DND-41 (cell line): ENCODE measurements around the gene ZNF827.

Experiments used
- ATAC-seq: fragments of 200-7000 bp; cut with Tn5 transposase; 3 replicates; pipeline ENCODE4 v1.9.1; 2021; ENCODE audit warnings: low read depth; ENCODE audit not compliant: insufficient read depth
- DNase-seq: peaks from one replicate; pipeline ENCODE4 v3.0.0-alpha.2; 2020
- H2AFZ ChIP-seq: 2 replicates; pipeline ENCODE4 v1.6.0; 2012; ENCODE audit warnings: low read depth, low read length
- H3K27ac ChIP-seq: 2 replicates; pipeline ENCODE4 v1.5.1; 2012; ENCODE audit warnings: low read length, inconsistent platforms
- H3K27me3 ChIP-seq: fragments of 200-600 bp; sonication (generic); 2 replicates; pipeline ENCODE4 v1.6.0; 2012; ENCODE audit warnings: low read length, mild to moderate bottlenecking, inconsistent platforms; ENCODE audit not compliant: insufficient read depth, poor library complexity
- H3K36me3 ChIP-seq: 2 replicates; pipeline ENCODE4 v1.5.1; 2012; ENCODE audit warnings: low read length, inconsistent platforms; ENCODE audit not compliant: insufficient read depth
- H3K4me1 ChIP-seq: 2 replicates; pipeline ENCODE4 v1.5.1; 2012; ENCODE audit warnings: mild to moderate bottlenecking, low read length; ENCODE audit not compliant: insufficient read depth
- H3K4me2 ChIP-seq: 2 replicates; pipeline ENCODE4 v1.6.0; 2012; ENCODE audit warnings: mild to moderate bottlenecking, moderate library complexity, low read length, inconsistent platforms; ENCODE audit not compliant: insufficient read depth
- H3K4me3 ChIP-seq, 2 experiments: fragments of 200-600 bp in 1 of 2; shearing (Covaris generic) in 1 of 2; 2 replicates each; pipeline ENCODE4 v1.5.1; 2012 to 2016; ENCODE audit warnings: inconsistent platforms in 2 of 2, low read length in 2 of 2, mild to moderate bottlenecking in 2 of 2, low read depth in 1 of 2, moderate library complexity in 1 of 2
- H3K79me2 ChIP-seq: 2 replicates; pipeline ENCODE4 v1.6.0; 2012; ENCODE audit warnings: low read length, inconsistent platforms; ENCODE audit not compliant: insufficient read depth
- H3K9ac ChIP-seq: 2 replicates; pipeline ENCODE4 v1.6.0; 2012; ENCODE audit warnings: low read depth, mild to moderate bottlenecking, inconsistent platforms, low read length, moderate library complexity
- H3K9me3 ChIP-seq: 2 replicates; pipeline ENCODE4 v1.5.1; 2012; ENCODE audit warnings: low read length, moderate library complexity, mild to moderate bottlenecking, inconsistent platforms; ENCODE audit not compliant: insufficient read depth, severe bottlenecking
- H4K20me1 ChIP-seq: 2 replicates; pipeline ENCODE4 v1.6.0; 2012; ENCODE audit warnings: low read length; ENCODE audit not compliant: insufficient read depth
- EZH2 ChIP-seq: IDR thresholded peaks from 3 replicates; pipeline ENCODE4 v1.6.1; 2012; ENCODE audit warnings: borderline replicate concordance, low read depth, mild to moderate bottlenecking, moderate library complexity, low read length, inconsistent platforms; ENCODE audit not compliant: severe bottlenecking
- TF ChIP-seq, protein P1 (sequence below): IDR thresholded peaks from 2 replicates; pipeline ENCODE4 v1.5.1; 2012; ENCODE audit warnings: borderline replicate concordance, low read length, moderate library complexity, mild to moderate bottlenecking; ENCODE audit not compliant: poor library complexity, severe bottlenecking; ENCODE audit errors: extremely low read depth

Gene ZNF827

DNA sequence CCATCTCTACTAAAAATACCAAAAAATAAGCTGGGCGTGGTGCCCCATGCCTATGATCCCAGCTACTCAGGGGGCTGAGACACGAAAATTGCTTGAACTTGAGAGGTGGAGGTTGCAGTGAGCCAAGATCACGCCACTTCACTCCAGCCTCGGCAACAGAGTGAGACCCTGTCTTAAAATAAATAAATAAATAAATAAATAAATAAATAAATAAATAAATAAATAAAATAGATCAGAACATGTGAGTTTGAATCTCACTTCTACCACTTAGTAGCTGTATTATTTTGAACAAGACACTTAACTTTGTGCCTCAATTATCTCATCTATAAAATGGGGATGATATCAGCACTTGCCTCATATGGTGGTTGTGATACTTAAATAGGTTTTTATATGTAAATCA lies 168.5 kb downstream of the ZNF827 start:
- H3K4me2 ChIP-seq = no peak overlapping the region
- H3K9me3 ChIP-seq = no peaks in the 10 kb centered on the region
- H2AFZ ChIP-seq = no peak overlapping the region
- H3K4me3 ChIP-seq = no peak overlapping the region
- no peaks in the 10 kb centered on the region for H3K36me3 ChIP-seq
- DNase-seq (no peak), ATAC-seq (no peak)
- no peak overlapping the region for H3K27ac ChIP-seq
- no peaks in the 10 kb centered on the region for H3K4me1 ChIP-seq
- no peaks in the 10 kb centered on the region for H4K20me1 ChIP-seq
- H3K79me2 ChIP-seq = no peaks in the 10 kb centered on the region
- TF ChIP-seq EZH2 = no peak
- TF ChIP-seq, protein P1, sequence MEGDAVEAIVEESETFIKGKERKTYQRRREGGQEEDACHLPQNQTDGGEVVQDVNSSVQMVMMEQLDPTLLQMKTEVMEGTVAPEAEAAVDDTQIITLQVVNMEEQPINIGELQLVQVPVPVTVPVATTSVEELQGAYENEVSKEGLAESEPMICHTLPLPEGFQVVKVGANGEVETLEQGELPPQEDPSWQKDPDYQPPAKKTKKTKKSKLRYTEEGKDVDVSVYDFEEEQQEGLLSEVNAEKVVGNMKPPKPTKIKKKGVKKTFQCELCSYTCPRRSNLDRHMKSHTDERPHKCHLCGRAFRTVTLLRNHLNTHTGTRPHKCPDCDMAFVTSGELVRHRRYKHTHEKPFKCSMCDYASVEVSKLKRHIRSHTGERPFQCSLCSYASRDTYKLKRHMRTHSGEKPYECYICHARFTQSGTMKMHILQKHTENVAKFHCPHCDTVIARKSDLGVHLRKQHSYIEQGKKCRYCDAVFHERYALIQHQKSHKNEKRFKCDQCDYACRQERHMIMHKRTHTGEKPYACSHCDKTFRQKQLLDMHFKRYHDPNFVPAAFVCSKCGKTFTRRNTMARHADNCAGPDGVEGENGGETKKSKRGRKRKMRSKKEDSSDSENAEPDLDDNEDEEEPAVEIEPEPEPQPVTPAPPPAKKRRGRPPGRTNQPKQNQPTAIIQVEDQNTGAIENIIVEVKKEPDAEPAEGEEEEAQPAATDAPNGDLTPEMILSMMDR = no peak
- H3K9ac ChIP-seq = no peak overlapping the region
- H3K27me3 ChIP-seq = no peaks in the 10 kb centered on the region

DNA sequence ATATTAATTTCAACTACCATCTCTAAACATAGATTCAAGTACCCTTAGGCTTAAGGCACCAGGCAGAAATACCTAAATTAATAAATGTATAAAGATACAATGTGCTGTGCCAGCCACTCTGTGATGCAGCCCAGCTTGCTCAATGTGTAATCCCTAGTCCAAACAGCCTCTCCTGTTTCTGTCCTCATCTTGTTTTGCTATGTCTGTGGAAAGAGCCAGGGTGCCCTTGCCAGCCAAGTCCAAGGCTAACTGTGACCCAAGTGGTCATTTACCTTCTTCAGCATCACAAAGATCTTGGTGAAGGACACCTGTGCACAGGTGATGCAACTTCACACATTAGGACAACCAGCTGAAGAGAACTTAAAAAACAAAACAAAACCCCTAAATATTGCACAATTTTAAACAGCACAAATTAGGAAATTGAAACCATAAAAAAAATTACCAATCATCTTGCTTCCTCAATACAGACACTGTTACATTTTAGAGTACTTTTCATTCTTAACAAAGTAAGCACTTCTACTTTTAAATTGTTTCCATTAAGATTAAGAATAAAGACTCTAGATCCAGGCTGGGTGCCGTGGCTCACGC lies 169.1 kb downstream of the ZNF827 start:
- Histone ChIP-seq H2AFZ (no peak overlapping the region), H3K4me1 (no peaks in the 10 kb centered on the region), H3K79me2 (no peaks in the 10 kb centered on the region), H3K27me3 (no peaks in the 10 kb centered on the region), H3K27ac (no peak overlapping the region), H3K9ac (no peak overlapping the region), H3K4me2 (no peak overlapping the region), H3K9me3 (no peaks in the 10 kb centered on the region), H4K20me1 (no peaks in the 10 kb centered on the region), H3K4me3 (no peak overlapping the region), H3K36me3 (no peaks in the 10 kb centered on the region)
- no peak for TF ChIP-seq EZH2
- TF ChIP-seq, protein P1 = no peak
- no peak for ATAC-seq
- DNase-seq = no peak

DNA sequence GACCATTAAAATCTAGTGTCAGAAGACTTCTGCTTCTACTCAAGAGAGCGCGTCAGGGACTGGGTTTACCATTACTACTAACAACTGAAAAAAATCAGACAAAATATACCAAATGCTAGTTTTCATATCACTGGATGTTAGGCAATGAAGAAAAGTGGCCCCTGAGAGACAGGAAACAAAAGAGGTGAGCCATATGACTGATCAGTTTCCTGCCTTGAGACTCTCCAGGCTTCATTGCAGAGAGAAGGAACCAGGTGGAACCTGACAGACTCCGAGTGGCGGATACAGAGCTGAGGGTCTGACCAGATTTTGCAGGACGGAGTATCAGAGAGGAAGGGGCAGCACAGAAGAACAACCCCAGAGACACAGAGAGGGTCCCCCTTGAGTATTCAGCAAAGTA lies 172.3 kb downstream of the ZNF827 start:
- no peaks in the 10 kb centered on the region for H3K79me2 ChIP-seq
- DNase-seq (no peak), ATAC-seq (no peak)
- no peaks in the 10 kb centered on the region for H3K9me3 ChIP-seq
- H3K4me3 ChIP-seq = no peak overlapping the region
- H3K9ac ChIP-seq = no peak overlapping the region
- no peaks in the 10 kb centered on the region for H4K20me1 ChIP-seq
- H3K27me3 ChIP-seq = no peaks in the 10 kb centered on the region
- TF ChIP-seq, protein P1 = no peak
- TF ChIP-seq EZH2 = no peak
- no peak overlapping the region for H2AFZ ChIP-seq
- H3K27ac ChIP-seq = no peak overlapping the region
- no peak overlapping the region for H3K4me2 ChIP-seq
- H3K4me1 ChIP-seq = no peaks in the 10 kb centered on the region
- H3K36me3 ChIP-seq = no peaks in the 10 kb centered on the region

DNA sequence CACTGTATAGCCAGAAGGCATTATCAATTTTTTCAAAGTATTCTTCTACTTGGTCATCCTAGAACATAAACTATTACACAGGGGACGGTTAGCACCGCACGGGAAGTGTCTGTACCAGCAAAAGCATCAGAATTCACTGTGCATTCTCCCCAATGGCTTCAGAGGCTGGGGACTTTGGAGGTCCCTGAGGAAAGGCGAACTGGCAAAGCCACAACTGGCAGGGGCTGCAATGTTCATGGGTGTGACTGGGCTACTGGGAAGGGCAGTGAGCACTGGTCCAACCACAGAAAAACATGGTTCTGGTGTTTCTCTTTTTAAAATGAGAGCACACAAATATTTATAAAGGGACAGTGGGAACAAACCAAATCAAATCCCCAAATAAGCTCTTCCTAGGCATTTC lies 175.2 kb downstream of the ZNF827 start:
- no peak for ATAC-seq
- no peak overlapping the region for H3K9ac ChIP-seq
- H2AFZ ChIP-seq = no peak overlapping the region
- no peak overlapping the region for H3K27ac ChIP-seq
- H3K4me3 ChIP-seq = no peak overlapping the region
- H4K20me1 ChIP-seq = no peaks in the 10 kb centered on the region
- TF ChIP-seq, protein P1 = no peak
- TF ChIP-seq EZH2 = no peak
- H3K9me3 ChIP-seq = no peaks in the 10 kb centered on the region
- no peaks in the 10 kb centered on the region for H3K79me2 ChIP-seq
- no peaks in the 10 kb centered on the region for H3K36me3 ChIP-seq
- H3K4me2 ChIP-seq = no peak overlapping the region
- H3K27me3 ChIP-seq = no peaks in the 10 kb centered on the region
- no peak for DNase-seq
- no peaks in the 10 kb centered on the region for H3K4me1 ChIP-seq
